IMR-90 (cell line): ENCODE measurements around the gene TMEM128. TPM values are rescaled to one million over a fixed set of nuclear protein-coding genes. Genes with fewer than 3 reads are reported as not detected.

Source experiments
- ATAC-seq: fragments of 200-7000 bp; cut with Tn5 transposase; 2 replicates; pipeline ENCODE4 v1.9.1; 2020; ENCODE audit warnings: low read depth, mild to moderate bottlenecking, moderate library complexity
- BruUV-seq: library from RNA; stranded (reverse); fragments of 400-500 nt; replicated peaks from 2 replicates; lab custom pipeline; 2021; lab: Mats Ljungman, UMichigan
- CTCF ChIA-PET: fragments of 300-600 bp; formaldehyde crosslinking; extraction: SDS; loops from one replicate; lab custom pipeline; 2021; ENCODE audit warnings: antibody characterized with exemption; lab: Yijun Ruan, JAX
- POLR2A ChIA-PET: fragments of 300-600 bp; sonication (Branson Sonifier 250); formaldehyde crosslinking; loops from one replicate; lab custom pipeline; 2022; ENCODE audit warnings: antibody characterized with exemption; ENCODE audit not compliant: unreplicated experiment; lab: Charles Lee
- DNase-seq: peaks from one replicate; pipeline ENCODE4 v3.0.0; 2013
- H2AFZ ChIP-seq: replicated peaks from 2 replicates; pipeline ENCODE3; 2013; ENCODE audit warnings: low read length, mild to moderate bottlenecking; ENCODE audit not compliant: poor library complexity
- H2AK5ac ChIP-seq: 2 replicates; pipeline ENCODE4 v1.6.1; 2013; ENCODE audit warnings: low read depth, low read length, inconsistent platforms
- H2AK9ac ChIP-seq: replicated peaks from 2 replicates; pipeline ENCODE3; 2013; ENCODE audit warnings: mild to moderate bottlenecking, low read depth, low read length, moderate library complexity; ENCODE audit not compliant: poor library complexity
- H2BK120ac ChIP-seq: 2 replicates; pipeline ENCODE4 v1.6.1; 2013; ENCODE audit warnings: low read depth, low read length, inconsistent platforms
- H2BK15ac ChIP-seq: 3 replicates; pipeline ENCODE4 v1.6.1; 2013; ENCODE audit warnings: low read depth, low read length, inconsistent platforms
- H2BK20ac ChIP-seq: 2 replicates; pipeline ENCODE4 v1.6.1; 2013; ENCODE audit warnings: low read depth, mild to moderate bottlenecking, inconsistent platforms, low read length, moderate library complexity
- H2BK5ac ChIP-seq: 2 replicates; pipeline ENCODE4 v1.6.1; 2013; ENCODE audit warnings: mild to moderate bottlenecking, low read depth, low read length, inconsistent platforms; ENCODE audit not compliant: poor library complexity, severe bottlenecking
- H3K14ac ChIP-seq: replicated peaks from 2 replicates; pipeline ENCODE4 v1.6.1; 2013; ENCODE audit warnings: low read depth, low read length, inconsistent platforms
- H3K18ac ChIP-seq: 2 replicates; pipeline ENCODE4 v1.6.1; 2013; ENCODE audit warnings: low read depth, low read length, control low read depth
- H3K23ac ChIP-seq: 2 replicates; pipeline ENCODE4 v1.6.1; 2013; ENCODE audit warnings: low read depth, low read length, inconsistent platforms
- H3K27ac ChIP-seq: 2 replicates; pipeline ENCODE4 v1.5.1; 2013; ENCODE audit warnings: mild to moderate bottlenecking, control low read depth, low read length; ENCODE audit not compliant: insufficient read depth
- H3K27me3 ChIP-seq: 2 replicates; pipeline ENCODE4 v1.6.1; 2013; ENCODE audit warnings: low read length; ENCODE audit not compliant: control insufficient read depth, insufficient read depth
- H3K36me3 ChIP-seq: 2 replicates; pipeline ENCODE4 v1.6.1; 2013; ENCODE audit warnings: low read length, mixed read lengths; ENCODE audit not compliant: control insufficient read depth, insufficient read depth
- H3K4ac ChIP-seq: 2 replicates; pipeline ENCODE4 v1.6.1; 2013; ENCODE audit warnings: low read depth, low read length, inconsistent platforms
- H3K4me1 ChIP-seq: 2 replicates; pipeline ENCODE4 v1.6.1; 2013; ENCODE audit warnings: low read length, mixed read lengths; ENCODE audit not compliant: control insufficient read depth, insufficient read depth
- H3K4me2 ChIP-seq: 2 replicates; pipeline ENCODE4 v1.6.1; 2013; ENCODE audit warnings: low read depth, mild to moderate bottlenecking, control low read depth, low read length, moderate library complexity
- H3K4me3 ChIP-seq: 2 replicates; pipeline ENCODE4 v1.5.1; 2013; ENCODE audit warnings: low read depth, mild to moderate bottlenecking, control low read depth, low read length, moderate library complexity; ENCODE audit not compliant: insufficient read depth
- H3K56ac ChIP-seq: 2 replicates; pipeline ENCODE4 v1.6.1; 2013; ENCODE audit warnings: low read length, inconsistent platforms; ENCODE audit not compliant: insufficient read depth; ENCODE audit errors: extremely low read depth
- H3K79me1 ChIP-seq, 2 experiments: 2 replicates each; pipeline ENCODE4 v1.6.1; 2013; ENCODE audit warnings: low read length in 2 of 2, inconsistent platforms in 1 of 2, low read depth in 1 of 2
- H3K9ac ChIP-seq: 2 replicates; pipeline ENCODE4 v1.6.1; 2013; ENCODE audit warnings: low read depth, low read length, control low read depth
- H3K9me1 ChIP-seq: 2 replicates; pipeline ENCODE4 v1.6.1; 2013; ENCODE audit warnings: low read length, inconsistent platforms; ENCODE audit not compliant: insufficient read depth
- H3K9me3 ChIP-seq: 2 replicates; pipeline ENCODE4 v1.6.1; 2013; ENCODE audit warnings: low read length; ENCODE audit not compliant: control insufficient read depth, insufficient read depth
- H4K20me1 ChIP-seq: 2 replicates; pipeline ENCODE4 v1.6.1; 2013; ENCODE audit warnings: low read length, inconsistent platforms; ENCODE audit not compliant: insufficient read depth
- H4K5ac ChIP-seq: 2 replicates; pipeline ENCODE4 v1.6.1; 2013; ENCODE audit warnings: mild to moderate bottlenecking, low read depth, low read length, control low read depth
- H4K8ac ChIP-seq, 2 experiments: 2 replicates each; pipeline ENCODE4 v1.6.1; 2013; ENCODE audit warnings: low read depth in 2 of 2, low read length in 2 of 2, control low read depth in 1 of 2, inconsistent platforms in 1 of 2
- H4K91ac ChIP-seq: 2 replicates; pipeline ENCODE4 v1.6.1; 2013; ENCODE audit warnings: low read depth, low read length, inconsistent platforms; ENCODE audit not compliant: insufficient read depth
- BHLHE40 ChIP-seq: fragments of 150-350 bp; IDR thresholded peaks from 2 replicates; pipeline ENCODE4 v1.6.1; 2016; ENCODE audit warnings: mild to moderate bottlenecking, low read depth, low read length
- CEBPB ChIP-seq: IDR thresholded peaks from 2 replicates; pipeline ENCODE4 v1.6.1; 2012; ENCODE audit warnings: low read depth, low read length, improper control_type of control experiment
- CHD1 ChIP-seq: IDR thresholded peaks from 2 replicates; pipeline ENCODE4 v1.6.1; 2012; ENCODE audit warnings: low read depth, low read length, improper control_type of control experiment
- CTCF ChIP-seq: conservative IDR thresholded peaks from 2 replicates; pipeline ENCODE4 v1.5.1; 2012; ENCODE audit warnings: mild to moderate bottlenecking, low read depth, low read length, improper control_type of control experiment
- ELK1 ChIP-seq: fragments of 150-350 bp; IDR thresholded peaks from 2 replicates; pipeline ENCODE4 v1.6.1; 2016; ENCODE audit warnings: low read depth, mild to moderate bottlenecking, low read length, moderate library complexity, borderline replicate concordance
- FOS ChIP-seq: fragments of 150-350 bp; IDR thresholded peaks from 2 replicates; pipeline ENCODE4 v1.6.1; 2016; ENCODE audit warnings: low read depth, low read length
- MAFK ChIP-seq: IDR thresholded peaks from 2 replicates; pipeline ENCODE4 v1.6.1; 2012; ENCODE audit warnings: low read depth, low read length, improper control_type of control experiment
- MAZ ChIP-seq: IDR thresholded peaks from 2 replicates; pipeline ENCODE4 v1.6.1; 2012; ENCODE audit warnings: low read depth, mild to moderate bottlenecking, low read length, improper control_type of control experiment, moderate library complexity, borderline replicate concordance
- MXI1 ChIP-seq: IDR thresholded peaks from 2 replicates; pipeline ENCODE4 v1.6.1; 2012; ENCODE audit warnings: low read depth, mild to moderate bottlenecking, low read length, moderate library complexity, borderline replicate concordance
- NFE2L2 ChIP-seq: fragments of 150-350 bp; IDR thresholded peaks from 2 replicates; pipeline ENCODE4 v1.6.1; 2016; ENCODE audit warnings: low read depth, mild to moderate bottlenecking, low read length
- POLR2A ChIP-seq: IDR thresholded peaks from 2 replicates; pipeline ENCODE4 v1.6.1; 2012; ENCODE audit warnings: mild to moderate bottlenecking, low read depth, low read length
- RAD21 ChIP-seq: IDR thresholded peaks from 2 replicates; pipeline ENCODE4 v1.6.1; 2012; ENCODE audit warnings: low read length, improper control_type of control experiment
- RCOR1 ChIP-seq: IDR thresholded peaks from 2 replicates; pipeline ENCODE4 v1.6.1; 2012; ENCODE audit warnings: mild to moderate bottlenecking, low read length, improper control_type of control experiment; ENCODE audit not compliant: insufficient replicate concordance
- RFX5 ChIP-seq: IDR thresholded peaks from 2 replicates; pipeline ENCODE4 v1.8.0; 2012; ENCODE audit warnings: low read depth, mild to moderate bottlenecking, low read length, moderate library complexity
- SMC3 ChIP-seq: fragments of 150-350 bp; IDR thresholded peaks from 2 replicates; pipeline ENCODE4 v1.6.1; 2016; ENCODE audit warnings: low read depth, mild to moderate bottlenecking, antibody characterized with exemption, low read length, moderate library complexity
- USF2 ChIP-seq: fragments of 150-350 bp; IDR thresholded peaks from 2 replicates; pipeline ENCODE4 v1.6.1; 2017; ENCODE audit warnings: mild to moderate bottlenecking, antibody characterized with exemption, low read length, low read depth
- WGBS, 2 experiments: methylation state at CpG; one replicate each; pipeline versions ENCODE4 v1.1.5 to v1.1.7; 2013; ENCODE audit warnings: missing lambda C conversion rate in 2 of 2; ENCODE audit not compliant: insufficient read length in 1 of 2; ENCODE audit errors: extremely low coverage in 2 of 2; 5-methylcytosine and 5-hydroxymethylcytosine counted together
- dilution Hi-C: fragments of 300-500 bp; cut with HindIII; formaldehyde crosslinking; loops from one replicate; pipeline ENCODE4 v1.14.3; 2018; ENCODE audit warnings: low sequenced_read_pairs; ENCODE audit not compliant: unreplicated experiment
- in situ Hi-C: fragments of 300-500 bp; cut with MboI; formaldehyde crosslinking; loops from 3 replicates; pipeline ENCODE4 v1.14.3; 2019; ENCODE audit warnings: low sequenced_read_pairs, inconsistent platforms, mixed read lengths
- intact Hi-C: fragments of 100-400 bp; cut with micrococcal nuclease; formaldehyde crosslinking; loops from 2 replicates; pipeline ENCODE4 v1.10.0; 2022
- polyA plus RNA-seq, 3 experiments: library from polyadenylated mRNA; depleted of rRNA; stranded (reverse); fragments of >200 nt; gene quantifications; 2 replicates each; pipeline ENCODE4 v1.2.3, GENCODE V29; 2012; ENCODE audit warnings: low replicate concordance in 1 of 3
- total RNA-seq: library from RNA; depleted of rRNA; stranded (reverse); fragments of >200 nt; gene quantifications from 2 replicates; pipeline ENCODE4 v1.2.3, GENCODE V29; 2012

The TMEM128 gene
- total and polyA plus RNA-seq, 2 of the 4 experiments (the other 2 are of a cell fraction) = 21.9 to 22.6 TPM

GRCh38 chr4:4267981-4268380 lies 20.0 kb upstream of the TMEM128 start:
- POLR2A ChIA-PET = no interaction called here
- H3K36me3 ChIP-seq = peaks cover 19% of the 10 kb centered on the region
- H4K5ac ChIP-seq = no peak overlapping the region
- CTCF ChIA-PET = interaction anchor here (1.6 kb wide), 1 partner anchor 8 kb away, joined by 5 read pairs; no protein-coding TSS in a partner anchor
- no peak overlapping the region for H2BK15ac ChIP-seq
- H2AFZ ChIP-seq = no peak overlapping the region
- no peaks in the 10 kb centered on the region for H3K9me3 ChIP-seq
- H3K4ac ChIP-seq = no peak overlapping the region
- no peak overlapping the region for H2BK5ac ChIP-seq
- no peak for ATAC-seq
- no peak overlapping the region for H4K8ac ChIP-seq
- H2BK20ac ChIP-seq = no peak overlapping the region
- H3K4me3 ChIP-seq = no peak overlapping the region
- TF ChIP-seq NFE2L2 (no peak), BHLHE40 (no peak), USF2 (no peak), MXI1 (no peak), CHD1 (no peak), CEBPB (no peak), SMC3 (no peak), RAD21 (no peak), MAFK (no peak), CTCF (no peak), FOS (no peak), MAZ (no peak), ELK1 (no peak), RCOR1 (no peak), POLR2A (no peak), RFX5 (no peak)
- no peaks in the 10 kb centered on the region for H3K27me3 ChIP-seq
- no peak overlapping the region for H3K9ac ChIP-seq
- intact Hi-C loops (no loop called here), in situ Hi-C loops (no loop called here), dilution Hi-C loops (no loop called here)
- H2BK120ac ChIP-seq = no peak overlapping the region
- no peak for DNase-seq
- no CpG with 5 or more reads among the region's 5 CpGs for WGBS, 2 experiments
- no peak overlapping the region for H2AK5ac ChIP-seq
- no peak overlapping the region for H4K91ac ChIP-seq
- no peak overlapping the region for H3K56ac ChIP-seq
- no TSS peak for BruUV-seq
- H3K27ac ChIP-seq = no peak overlapping the region
- no peaks in the 10 kb centered on the region for H3K9me1 ChIP-seq
- no peaks in the 10 kb centered on the region for H4K20me1 ChIP-seq
- no peak overlapping the region for H3K18ac ChIP-seq
- no peak overlapping the region for H3K4me2 ChIP-seq
- no peaks in the 10 kb centered on the region; the same call in 1 of the 2 replicates for H3K4me1 ChIP-seq
- no peaks in the 10 kb centered on the region for H3K79me1 ChIP-seq
- no peak overlapping the region for H3K14ac ChIP-seq
- no peak overlapping the region for H2AK9ac ChIP-seq
- no peak overlapping the region for H3K23ac ChIP-seq
